ENCODE measurements around the gene GPRC5D.

GPRC5D gene

DNA sequence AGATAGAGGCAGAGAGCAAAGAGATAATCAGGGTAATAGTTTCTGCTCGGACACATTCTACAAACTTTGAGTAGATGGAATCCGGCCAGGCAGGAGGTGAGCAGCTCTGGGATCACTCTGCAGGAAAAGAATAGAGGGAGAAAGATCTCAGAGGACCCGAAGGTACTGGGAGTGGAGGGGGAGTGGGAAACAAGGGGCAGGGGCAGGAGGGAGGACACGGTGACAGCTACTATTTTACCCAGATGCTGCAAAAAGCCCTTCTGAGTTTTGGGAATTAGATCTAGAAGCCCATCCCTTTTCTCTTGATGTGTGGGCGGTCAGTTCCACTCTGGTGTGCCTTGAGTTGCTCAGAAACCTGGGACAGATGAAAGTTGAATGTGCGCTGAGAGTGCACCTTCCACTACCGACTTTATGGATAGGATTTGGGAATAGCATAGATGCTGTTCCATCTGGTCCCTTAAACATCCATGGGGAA lies 60.1 kb downstream of the GPRC5D start:
- no peaks in the 10 kb centered on the region for H3K36me3 ChIP-seq (ENCODE audit: insufficient read depth, low read length)
- H3K4me1 ChIP-seq (ENCODE audit: insufficient read depth, low read length), result peaks cover 13% of the 10 kb centered on the region
- H2AFZ ChIP-seq (ENCODE audit: low read depth, low read length), result peak overlapping the region; percentile 86
- H3K9me3 ChIP-seq (ENCODE audit: low read length), result no peaks in the 10 kb centered on the region
- H3K27me3 ChIP-seq (ENCODE audit: insufficient read depth, low read length), result peaks cover 45% of the 10 kb centered on the region
- H3K4me3 ChIP-seq (ENCODE audit: low read length), result peak overlapping the region; percentile 51

DNA sequence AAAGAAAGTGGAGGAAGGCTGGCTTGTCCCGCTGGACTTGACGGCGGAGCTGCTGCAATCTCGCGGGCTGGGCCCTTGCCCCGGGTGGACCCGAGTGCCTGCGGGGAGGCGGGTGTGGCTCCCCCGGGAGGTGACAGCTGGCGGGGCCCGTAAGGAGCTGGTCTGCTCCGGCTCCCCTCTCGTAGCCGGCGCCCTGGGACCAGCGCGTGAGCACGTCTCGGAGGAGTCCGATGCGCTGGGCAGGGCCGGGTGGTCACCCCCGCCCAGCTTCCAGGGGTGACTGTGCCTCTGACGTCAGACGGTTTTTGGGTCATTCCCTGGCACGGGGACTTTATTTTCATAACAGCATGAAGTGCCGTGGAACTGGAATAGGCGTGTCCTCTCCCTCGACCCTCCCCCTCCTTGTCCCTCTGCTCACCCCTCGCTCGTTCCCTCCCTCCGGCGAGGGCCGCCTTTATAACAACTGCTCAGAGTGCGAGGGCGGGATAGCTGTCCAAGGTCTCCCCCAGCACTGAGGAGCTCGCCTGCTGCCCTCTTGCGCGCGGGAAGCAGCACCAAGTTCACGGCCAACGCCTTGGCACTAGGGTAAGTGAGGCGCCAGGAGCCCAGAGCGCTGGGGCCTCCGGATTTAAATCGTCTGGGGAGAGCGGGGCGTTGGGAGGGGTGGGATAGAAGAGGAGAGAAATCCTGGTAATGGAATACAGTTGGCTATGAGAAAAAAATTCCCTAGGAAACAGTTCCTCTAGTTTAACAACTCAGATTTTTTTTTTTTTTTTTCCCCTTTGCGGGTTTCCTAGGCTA lies 60.7 kb downstream of the GPRC5D start, which contains the start of gene GPRC5A:
Gene GPRC5A (plus strand): TSS at position 483 of the 801 bp plus-strand sequence. CDS start 16,688 bp downstream, outside the sequence.
- Histone ChIP-seq H3K9me3 (ENCODE audit: low read length) (no peaks in the 10 kb centered on the region), H3K36me3 (ENCODE audit: insufficient read depth, low read length) (no peaks in the 10 kb centered on the region), H3K4me1 (ENCODE audit: insufficient read depth, low read length) (peaks cover 13% of the 10 kb centered on the region), H3K27me3 (ENCODE audit: insufficient read depth, low read length) (peaks cover 45% of the 10 kb centered on the region), H3K4me3 (ENCODE audit: low read length) (peak within 1 kb of the TSS; percentile 51), H2AFZ (ENCODE audit: low read depth, low read length) (peak within 1 kb of the TSS; percentile 86)
